Right lobe of liver (tissue), 6 donors: ENCODE results near the gene MAPK1. TPM values are rescaled to one million over a fixed set of nuclear protein-coding genes. Genes with fewer than 3 reads are reported as not detected.
"Not testable (repeated sequence)": the region's sequence is repeated elsewhere in the genome, so short reads cannot be mapped to it uniquely, and the experiment has no call there.

Experiments used
- ATAC-seq, 4 donors: fragments of 200-7000 bp; cut with Tn5 transposase; one replicate each; pipeline ENCODE4 v1.9.1; 2020; ENCODE audit warnings: mild to moderate bottlenecking in 4 of 4, moderate library complexity in 4 of 4
- DNase-seq, 3 donors: peaks; one replicate each; pipeline ENCODE4 v3.0.0-alpha.2; 2020
- H3K27ac ChIP-seq, 3 donors: fragments of 200-600 bp; one replicate each; pipeline ENCODE4 v1.8.0; 2022
- H3K27me3 ChIP-seq, 2 donors: fragments of 200-600 bp; one replicate each; pipeline ENCODE4 v1.8.0; 2022
- H3K36me3 ChIP-seq, 4 donors: fragments of 200-600 bp; sonication (generic) in 1 of 4; one replicate each; pipeline versions ENCODE4 v1.5.1 to v1.8.0; 2017 to 2022; ENCODE audit warnings: control low read depth in 1 of 4
- H3K4me1 ChIP-seq, 4 donors: fragments of 200-600 bp; sonication (generic) in 1 of 4; one replicate each; pipeline versions ENCODE4 v1.5.1 to v1.8.0; 2017 to 2022; ENCODE audit warnings: control low read depth in 1 of 4
- H3K4me3 ChIP-seq, 3 donors: fragments of 200-600 bp; one replicate each; pipeline ENCODE4 v1.8.0; 2022
- H3K9me3 ChIP-seq, 4 donors: fragments of 200-600 bp; sonication (generic) in 1 of 4; one replicate each; pipeline versions ENCODE4 v1.5.1 to v1.8.0; 2017 to 2022; ENCODE audit warnings: control low read depth in 1 of 4
- CTCF ChIP-seq, 4 donors: fragments of 200-600 bp in 3 of 4; fragments of 450-650 bp in 1 of 4; IDR thresholded peaks; one replicate each; pipeline versions ENCODE4 v1.5.1 to v1.8.0; 2016 to 2022; ENCODE audit warnings: antibody characterized with exemption in 4 of 4, mild to moderate bottlenecking in 2 of 4
- POLR2A ChIP-seq: fragments of 450-650 bp; IDR thresholded peaks from one replicate; pipeline ENCODE4 v1.6.1; 2017; ENCODE audit warnings: antibody characterized with exemption, mild to moderate bottlenecking
- WGBS: methylation state at CpG from one replicate; pipeline ENCODE4 v1.1.6; 2018; ENCODE audit warnings: low coverage, low lambda C conversion rate; ENCODE audit not compliant: insufficient coverage; ENCODE audit errors: missing lambda C conversion rate; 5-methylcytosine and 5-hydroxymethylcytosine counted together
- intact Hi-C, 2 donors: fragments of 100-400 bp; cut with DNase I; formaldehyde crosslinking; loops; one replicate each; pipeline versions ENCODE4 v1.11.2 to v1.14.1; 2022
- total RNA-seq, 6 experiments: library from RNA; depleted of rRNA in 2 of 6; stranded (reverse); fragments of >200 nt in 2 of 6; fragmentation: NEBNext Ultra II Directional in 3 of 6; extraction: Animal tissue kit (Norgen Biotek cat#: 25700) in 3 of 6; gene quantifications; one replicate each; pipeline versions ENCODE4 v1.1.0 to v1.2.4, GENCODE V29; 2016 to 2023
- donor health status: DM: no; HTN: yes; CAD: no.
- donor health status: DM: no; HTN: no; CAD: no.
- donor health status: DM: no; HTN: no; CAD: no.
- donor health status: DM: no; HTN: yes; CAD: no.
- donor health status: DM: no; HTN: yes; CAD: no.

Gene MAPK1
- total RNA-seq, 6 experiments from 2014 or later: 43.4 to 75.0 (median 59.5) TPM

- intact Hi-C loops: no loop called here
- ATAC-seq: no peak
- 59% methylated on average over 8 of the region's 12 CpGs for WGBS
- no peak overlapping the region for H3K4me3 ChIP-seq
- DNase-seq: peak in 1 of 3 donors; percentile 7
- no peaks in the 10 kb centered on the region for H3K4me1 ChIP-seq
- no peaks in the 10 kb centered on the region for H3K27me3 ChIP-seq
- TF ChIP-seq CTCF (IDR thresholded peaks at IDR 0.05) (no peak), POLR2A (no peak)
- H3K9me3 ChIP-seq: no peaks in the 10 kb centered on the region
- H3K27ac ChIP-seq: no peak overlapping the region
- no peaks in the 10 kb centered on the region for H3K36me3 ChIP-seq
Measured at GRCh38 chr22:21902296-21903087, 35.0 kb upstream of the MAPK1 start.

DNA sequence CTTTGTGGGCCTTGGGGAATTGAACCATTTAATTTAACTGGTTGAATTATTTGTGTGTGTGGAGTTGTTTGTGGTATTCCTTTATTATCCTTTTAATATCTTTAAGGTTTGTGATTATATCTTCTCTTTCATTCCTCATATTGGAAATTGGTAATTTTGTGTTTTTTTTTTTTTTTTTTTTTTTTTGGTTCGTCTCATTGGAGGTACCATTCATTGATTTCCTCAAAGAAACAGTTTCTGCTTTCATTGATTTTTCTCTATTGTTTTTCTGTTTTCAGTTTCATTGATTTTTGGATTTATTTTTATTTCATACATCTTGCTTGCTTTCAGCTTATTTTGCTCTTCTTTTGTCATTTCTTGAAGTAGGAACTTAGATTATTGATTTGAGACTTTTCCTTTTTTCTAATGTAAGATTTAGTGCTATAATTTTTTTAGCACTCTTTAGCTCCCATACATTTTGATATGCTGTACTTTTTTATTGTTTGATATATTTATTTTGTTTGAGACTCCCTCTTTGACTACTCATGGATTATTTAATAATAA lies 31.0 kb upstream of the MAPK1 start:
- DNase-seq (no peak), ATAC-seq (no peak)
- 80% methylated on average over 1 of the region's 1 CpG for WGBS
- Histone ChIP-seq H3K4me1 (no peaks in the 10 kb centered on the region), H3K27me3 (no peaks in the 10 kb centered on the region), H3K27ac (no peak overlapping the region), H3K4me3 (no peak overlapping the region), H3K9me3 (no peaks in the 10 kb centered on the region), H3K36me3 (no peaks in the 10 kb centered on the region)
- no peak for TF ChIP-seq CTCF (IDR thresholded peaks at IDR 0.05)
- TF ChIP-seq POLR2A: no peak
- intact Hi-C loops: no loop called here

- DNase-seq (no peak), ATAC-seq (no peak)
- intact Hi-C loops: no loop called here
- Histone ChIP-seq H3K4me3 (no peak overlapping the region), H3K4me1 (no peaks in the 10 kb centered on the region), H3K36me3 (no peaks in the 10 kb centered on the region), H3K9me3 (no peaks in the 10 kb centered on the region), H3K27me3 (no peaks in the 10 kb centered on the region), H3K27ac (no peak overlapping the region)
- TF ChIP-seq POLR2A (no peak), CTCF (IDR thresholded peaks at IDR 0.05) (no peak)
- 88% methylated on average over 5 of the region's 5 CpGs for WGBS
Measured at GRCh38 chr22:21896951-21897513, 29.6 kb upstream of the MAPK1 start.

DNA sequence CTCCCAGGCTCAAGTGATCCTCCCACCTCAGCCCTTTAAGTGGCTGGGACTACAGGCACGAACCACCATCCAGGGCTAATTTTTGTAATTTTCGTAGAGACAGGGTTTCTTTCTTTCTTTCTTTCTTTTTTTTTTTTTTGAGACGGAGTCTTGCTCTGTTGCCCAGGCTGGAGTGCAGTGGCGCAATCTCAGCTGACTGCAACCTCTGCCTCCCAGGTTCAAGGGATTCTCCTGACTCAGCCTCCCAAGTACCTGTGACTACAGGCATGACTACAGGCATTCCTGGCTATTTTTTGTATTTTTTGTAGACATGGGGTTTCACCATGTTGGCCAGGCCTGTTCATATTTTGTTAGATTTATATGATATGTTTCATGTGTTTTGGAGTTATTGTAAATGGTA lies 28.8 kb upstream of the MAPK1 start:
- H3K4me3 ChIP-seq, H3K27ac ChIP-seq, H3K27me3 ChIP-seq, intact Hi-C loops, H3K9me3 ChIP-seq, H3K4me1 ChIP-seq, DNase-seq, ATAC-seq, H3K36me3 ChIP-seq: not testable (repeated sequence)
- WGBS: 83% methylated on average over 4 of the region's 4 CpGs

DNA sequence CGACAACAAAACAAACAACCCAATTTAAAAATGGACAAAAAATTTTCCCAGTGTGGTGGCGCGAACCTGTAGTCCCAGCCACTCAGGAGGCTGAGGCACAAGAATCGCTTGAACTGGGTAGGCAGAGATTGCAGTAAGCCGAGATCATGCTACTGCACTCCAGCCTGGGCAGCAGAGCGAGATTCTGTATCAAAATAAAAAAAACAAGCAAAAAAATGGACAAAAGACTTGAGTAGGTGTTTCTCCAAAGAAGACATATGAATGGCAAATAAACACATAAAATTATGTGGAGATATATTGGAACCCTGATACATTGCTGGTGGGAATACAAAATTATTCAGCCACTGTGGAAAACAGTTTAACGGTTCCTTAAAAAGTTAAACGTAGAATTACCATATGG lies 27.4 kb upstream of the MAPK1 start:
- Histone ChIP-seq H3K27ac (no peak overlapping the region), H3K27me3 (no peaks in the 10 kb centered on the region), H3K4me3 (no peak overlapping the region), H3K9me3 (no peaks in the 10 kb centered on the region), H3K36me3 (no peaks in the 10 kb centered on the region), H3K4me1 (no peaks in the 10 kb centered on the region)
- DNase-seq (no peak), ATAC-seq (no peak)
- 91% methylated on average over 7 of the region's 8 CpGs for WGBS
- TF ChIP-seq CTCF (IDR thresholded peaks at IDR 0.05) (no peak), POLR2A (no peak)
- intact Hi-C loops: no loop called here
